Measurements from ENCODE around the gene MIS18BP1.

- TF ChIP-seq ZC3H10 (CRISPR knock-in tag; IDR thresholded peaks at IDR 0.05), result no peak
- TF ChIP-seq ZFP3 (CRISPR knock-in tag; IDR thresholded peaks at IDR 0.05), result no peak
- TF ChIP-seq PATZ1 (CRISPR knock-in tag; IDR thresholded peaks at IDR 0.05; ENCODE audit: borderline replicate concordance), result no peak
- no peak for TF ChIP-seq ARNTL (CRISPR knock-in tag; IDR thresholded peaks at IDR 0.05; ENCODE audit: borderline replicate concordance, low read depth)
- no peak for TF ChIP-seq TSHZ2 (CRISPR knock-in tag; IDR thresholded peaks at IDR 0.05)
- TF ChIP-seq RARB (CRISPR knock-in tag; IDR thresholded peaks at IDR 0.05), result no peak
- TF ChIP-seq BACH2 (CRISPR knock-in tag; IDR thresholded peaks at IDR 0.05; ENCODE audit: borderline replicate concordance), result no peak
- TF ChIP-seq ZFP30 (CRISPR knock-in tag; IDR thresholded peaks at IDR 0.05), result no peak
- TF ChIP-seq CSRNP3 (CRISPR knock-in tag; IDR thresholded peaks at IDR 0.05), result no peak
- no peak for TF ChIP-seq TOX (CRISPR knock-in tag; IDR thresholded peaks at IDR 0.05; ENCODE audit: borderline replicate concordance)
- no peak for TF ChIP-seq ESRRG (CRISPR knock-in tag; IDR thresholded peaks at IDR 0.05)
Measured at GRCh38 chr14:45156067-45156466, 96.9 kb downstream of the MIS18BP1 start.

Measured in SK-N-SH treated with all-trans-retinoic acid at 6 μM for 48 hours (cell line).